ENCODE measurements around the gene PUS3.
"Not testable (repeated sequence)": the region's sequence is repeated elsewhere in the genome, so short reads cannot be mapped to it uniquely, and the experiment has no call there.

Gene PUS3

DNA sequence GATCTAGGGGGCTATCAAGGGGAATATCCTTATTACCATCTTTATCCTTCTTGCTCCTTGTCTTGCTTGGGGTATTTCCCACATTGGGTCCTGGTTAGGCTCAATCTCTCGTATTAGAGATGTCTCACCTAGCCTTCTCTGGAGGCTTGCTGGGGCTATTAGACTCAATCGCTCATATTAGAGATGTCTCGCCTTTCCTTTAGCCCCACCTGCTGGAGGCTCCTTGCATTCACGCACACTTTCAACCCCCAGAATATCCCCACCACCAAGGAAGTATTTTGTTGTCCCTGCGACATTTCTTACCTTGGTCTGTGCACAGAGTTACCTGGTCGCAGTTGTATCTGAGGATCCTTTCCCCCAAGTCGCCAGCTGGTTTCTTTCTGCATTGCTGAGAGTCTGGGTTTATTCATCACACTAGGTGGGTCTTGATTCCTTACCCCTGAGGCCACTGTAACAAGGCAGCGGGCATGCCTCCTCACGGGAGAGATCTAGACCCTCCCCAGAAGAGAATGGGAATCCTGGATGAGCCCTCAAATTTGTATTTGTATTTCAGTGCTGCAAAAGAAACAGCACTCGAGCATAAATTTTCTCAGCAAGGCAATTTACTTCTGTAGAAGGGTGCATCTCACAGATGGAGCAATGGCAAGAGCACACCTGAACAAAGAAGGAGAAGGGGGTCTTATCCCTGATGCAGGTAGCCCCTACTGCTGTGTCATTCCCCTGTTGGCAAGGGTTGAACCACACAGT is 31.4 kb downstream of the PUS3 start:
- DNase-seq (ENCODE audit: low read depth, low spot score) = no peak

- DNase-seq (ENCODE audit: low read depth, low spot score) = no peak
Observed at GRCh38 chr11:125869521-125869920, 33.5 kb downstream of the PUS3 start.

GRCh38 chr11:125865354-125865753 is 37.7 kb downstream of the PUS3 start:
- DNase-seq (ENCODE audit: low read depth, low spot score) = not testable (repeated sequence)

- DNase-seq (ENCODE audit: low read depth, low spot score) = not testable (repeated sequence)
Observed at GRCh38 chr11:125862786-125863185, 40.2 kb downstream of the PUS3 start.

DNA sequence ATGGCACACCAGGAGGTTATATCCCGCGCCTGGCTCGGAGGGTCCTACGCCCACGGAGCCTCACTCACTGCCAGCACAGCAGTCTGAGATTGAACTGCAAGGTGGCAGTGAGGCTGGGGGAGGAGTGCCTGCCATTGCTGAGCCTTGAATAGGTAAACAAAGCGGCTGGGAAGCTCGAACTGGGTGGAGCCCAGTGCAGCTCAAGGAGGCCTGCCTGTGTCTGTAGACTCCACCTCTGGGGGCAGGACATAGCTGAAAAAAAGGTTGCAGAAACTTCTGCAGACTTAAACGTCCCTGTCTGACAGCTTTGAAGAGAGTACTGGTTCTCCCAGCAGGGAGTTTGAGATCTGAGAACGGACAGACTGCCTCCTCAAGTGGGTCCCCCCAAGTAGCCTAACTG is 45.3 kb downstream of the PUS3 start:
- not testable (repeated sequence) for DNase-seq (ENCODE audit: low read depth, low spot score)

DNA sequence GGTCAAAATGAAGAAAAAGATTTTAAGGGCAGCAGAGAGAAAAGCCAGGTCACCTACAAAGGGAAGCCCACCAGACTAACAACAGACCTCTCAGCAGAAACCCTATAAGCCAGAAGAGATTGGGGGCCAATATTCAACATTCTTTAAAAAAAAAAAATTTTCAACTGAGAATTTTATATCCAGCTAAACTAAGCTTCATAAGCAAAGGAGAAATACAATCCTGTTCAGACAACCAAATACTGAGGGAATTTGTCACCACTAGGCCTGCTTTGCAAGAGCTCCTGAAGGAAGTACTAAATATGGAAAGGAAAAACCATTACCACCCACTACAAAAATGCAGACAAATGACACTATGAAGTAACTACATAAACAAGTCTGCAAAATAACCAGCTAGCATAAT is 56.8 kb downstream of the PUS3 start:
- DNase-seq (ENCODE audit: low read depth, low spot score) = no peak

Data from activated CD4-positive, CD25-positive, alpha-beta regulatory T cell treated with anti-CD3 and anti-CD28 coated beads, Interleukin-2, amount 50 U/mL, for 16 hours (primary cell).